ENCODE data around the gene HYLS1.

- TF ChIP-seq POLR2A (IDR thresholded peaks at IDR 0.05) (no peak), CTCF (IDR thresholded peaks at IDR 0.05) (no peak), POLR2AphosphoS5 (IDR thresholded peaks at IDR 0.05; ENCODE audit: insufficient read depth in 1 of 2, low read depth in 1 of 2) (no peak)
These were observed 36.2 kb downstream of the HYLS1 start for GRCh38 chr11:125923633-125924032.
